Panc1 (cell line): ENCODE data around the gene SLC2A4RG.

Source experiments
- CTCF ChIP-seq: fragments of 450-650 bp; IDR thresholded peaks from 2 replicates; pipeline ENCODE4 v1.5.1; 2017; ENCODE audit warnings: mild to moderate bottlenecking
- SIN3A ChIP-seq: IDR thresholded peaks from 2 replicates; pipeline ENCODE4 v1.6.1; 2012; ENCODE audit warnings: low read depth, mild to moderate bottlenecking, low read length, moderate library complexity, borderline replicate concordance; ENCODE audit not compliant: insufficient read depth
- TF ChIP-seq, protein P1 (sequence below), 2 experiments: IDR thresholded peaks; 2 replicates each; pipeline ENCODE4 v1.6.1; 2011 to 2012; ENCODE audit warnings: low read depth in 2 of 2, control low read depth in 1 of 2, low read length in 1 of 2, mild to moderate bottlenecking in 1 of 2, moderate library complexity in 1 of 2; ENCODE audit not compliant: insufficient read depth in 1 of 2

GRCh38 chr20:63692436-63693082, 47.0 kb upstream of the SLC2A4RG start:
- TF ChIP-seq CTCF (no peak), SIN3A (no peak)
- TF ChIP-seq, protein P1, sequence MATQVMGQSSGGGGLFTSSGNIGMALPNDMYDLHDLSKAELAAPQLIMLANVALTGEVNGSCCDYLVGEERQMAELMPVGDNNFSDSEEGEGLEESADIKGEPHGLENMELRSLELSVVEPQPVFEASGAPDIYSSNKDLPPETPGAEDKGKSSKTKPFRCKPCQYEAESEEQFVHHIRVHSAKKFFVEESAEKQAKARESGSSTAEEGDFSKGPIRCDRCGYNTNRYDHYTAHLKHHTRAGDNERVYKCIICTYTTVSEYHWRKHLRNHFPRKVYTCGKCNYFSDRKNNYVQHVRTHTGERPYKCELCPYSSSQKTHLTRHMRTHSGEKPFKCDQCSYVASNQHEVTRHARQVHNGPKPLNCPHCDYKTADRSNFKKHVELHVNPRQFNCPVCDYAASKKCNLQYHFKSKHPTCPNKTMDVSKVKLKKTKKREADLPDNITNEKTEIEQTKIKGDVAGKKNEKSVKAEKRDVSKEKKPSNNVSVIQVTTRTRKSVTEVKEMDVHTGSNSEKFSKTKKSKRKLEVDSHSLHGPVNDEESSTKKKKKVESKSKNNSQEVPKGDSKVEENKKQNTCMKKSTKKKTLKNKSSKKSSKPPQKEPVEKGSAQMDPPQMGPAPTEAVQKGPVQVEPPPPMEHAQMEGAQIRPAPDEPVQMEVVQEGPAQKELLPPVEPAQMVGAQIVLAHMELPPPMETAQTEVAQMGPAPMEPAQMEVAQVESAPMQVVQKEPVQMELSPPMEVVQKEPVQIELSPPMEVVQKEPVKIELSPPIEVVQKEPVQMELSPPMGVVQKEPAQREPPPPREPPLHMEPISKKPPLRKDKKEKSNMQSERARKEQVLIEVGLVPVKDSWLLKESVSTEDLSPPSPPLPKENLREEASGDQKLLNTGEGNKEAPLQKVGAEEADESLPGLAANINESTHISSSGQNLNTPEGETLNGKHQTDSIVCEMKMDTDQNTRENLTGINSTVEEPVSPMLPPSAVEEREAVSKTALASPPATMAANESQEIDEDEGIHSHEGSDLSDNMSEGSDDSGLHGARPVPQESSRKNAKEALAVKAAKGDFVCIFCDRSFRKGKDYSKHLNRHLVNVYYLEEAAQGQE (IDR thresholded peaks at IDR 0.05; ENCODE audit: insufficient read depth in 1 of 2, low read depth in 2 of 2, low read length in 1 of 2), result 0 out of 4 replicates have a peak, but pooled peaks of 1 of the 2 experiments have one; percentile 13
